Lung (tissue), 12 donors: ENCODE measurements around the gene CCL19. TPM values are rescaled to one million over a fixed set of nuclear protein-coding genes. Genes with fewer than 3 reads are reported as not detected.

Experiments
- ATAC-seq: fragments of 200-7000 bp; cut with Tn5 transposase; one replicate; pipeline ENCODE4 v1.9.1; 2020; ENCODE audit warnings: moderate number of reproducible peaks; ENCODE audit not compliant: insufficient read depth, low FRiP score
- DNase-seq, 3 donors: peaks; one replicate each; pipeline ENCODE4 v3.0.0-alpha.2; 2013 to 2017
- H3K27ac ChIP-seq, 2 donors: one replicate each; pipeline ENCODE4 v1.5.1; 2013; ENCODE audit warnings: mild to moderate bottlenecking in 2 of 2, moderate library complexity in 2 of 2, control low read depth in 1 of 2, inconsistent platforms in 1 of 2, low read depth in 1 of 2, low read length in 1 of 2
- H3K27me3 ChIP-seq, 3 donors: one replicate each; pipeline ENCODE4 v1.5.1; 2013; ENCODE audit warnings: low read length in 2 of 3; ENCODE audit not compliant: control insufficient read depth in 3 of 3, insufficient read depth in 3 of 3
- H3K36me3 ChIP-seq, 4 donors: one replicate each; pipeline ENCODE4 v1.5.1; 2013; ENCODE audit warnings: low read length in 4 of 4, mild to moderate bottlenecking in 1 of 4, moderate library complexity in 1 of 4; ENCODE audit not compliant: control insufficient read depth in 4 of 4, insufficient read depth in 4 of 4
- H3K4me1 ChIP-seq, 5 donors: one replicate each; pipeline ENCODE4 v1.5.1; 2013; ENCODE audit warnings: low read length in 5 of 5, mild to moderate bottlenecking in 2 of 5, moderate library complexity in 1 of 5; ENCODE audit not compliant: control insufficient read depth in 5 of 5, insufficient read depth in 5 of 5
- H3K4me3 ChIP-seq: one replicate; pipeline ENCODE4 v1.5.1; 2013; ENCODE audit warnings: mild to moderate bottlenecking, control low read depth, moderate library complexity
- H3K9ac ChIP-seq, 2 donors: one replicate each; pipeline ENCODE4 v1.5.1; 2013; ENCODE audit warnings: low read length in 2 of 2, control low read depth in 1 of 2; ENCODE audit not compliant: insufficient read depth in 1 of 2
- H3K9me3 ChIP-seq, 4 donors: one replicate each; pipeline ENCODE4 v1.5.1; 2013; ENCODE audit warnings: low read length in 3 of 4, mild to moderate bottlenecking in 1 of 4, moderate library complexity in 1 of 4; ENCODE audit not compliant: control insufficient read depth in 4 of 4, insufficient read depth in 3 of 4
- WGBS, 2 donors: extraction: QIAGEN DNeasy Blood & Tissue Kit; methylation state at CpG; one replicate each; pipeline ENCODE4 v1.1.7; 2013; 5-methylcytosine and 5-hydroxymethylcytosine counted together
- polyA plus RNA-seq, 2 donors: library from polyadenylated mRNA; stranded (reverse); fragments of 200-250 nt; gene quantifications; one replicate each; pipeline ENCODE4 v1.2.1, GENCODE V29; 2013
- total RNA-seq, 2 donors: library from RNA; depleted of rRNA in 1 of 2; stranded (reverse); fragments of >200 nt in 1 of 2; gene quantifications; one replicate each; pipeline ENCODE4 v1.2.1, GENCODE V29; 2014 to 2021
- TF ChIP-seq, protein P1 (sequence below): IDR thresholded peaks from 2 replicates; pipeline ENCODE4 v1.5.1; 2012; ENCODE audit warnings: mild to moderate bottlenecking; ENCODE audit errors: control extremely low read depth, extremely low read depth
- donor health status: control.
- donor health status: control.
- donor health status: Bipolar disorder and iron deficiency.
- donor health status: healthy.
- donor health status: DM: yes; HTN: yes; CAD: no.

The CCL19 gene
- total and polyA plus RNA-seq, 4 donors = 6.5 to 81.5 (median 26.6) TPM

DNA sequence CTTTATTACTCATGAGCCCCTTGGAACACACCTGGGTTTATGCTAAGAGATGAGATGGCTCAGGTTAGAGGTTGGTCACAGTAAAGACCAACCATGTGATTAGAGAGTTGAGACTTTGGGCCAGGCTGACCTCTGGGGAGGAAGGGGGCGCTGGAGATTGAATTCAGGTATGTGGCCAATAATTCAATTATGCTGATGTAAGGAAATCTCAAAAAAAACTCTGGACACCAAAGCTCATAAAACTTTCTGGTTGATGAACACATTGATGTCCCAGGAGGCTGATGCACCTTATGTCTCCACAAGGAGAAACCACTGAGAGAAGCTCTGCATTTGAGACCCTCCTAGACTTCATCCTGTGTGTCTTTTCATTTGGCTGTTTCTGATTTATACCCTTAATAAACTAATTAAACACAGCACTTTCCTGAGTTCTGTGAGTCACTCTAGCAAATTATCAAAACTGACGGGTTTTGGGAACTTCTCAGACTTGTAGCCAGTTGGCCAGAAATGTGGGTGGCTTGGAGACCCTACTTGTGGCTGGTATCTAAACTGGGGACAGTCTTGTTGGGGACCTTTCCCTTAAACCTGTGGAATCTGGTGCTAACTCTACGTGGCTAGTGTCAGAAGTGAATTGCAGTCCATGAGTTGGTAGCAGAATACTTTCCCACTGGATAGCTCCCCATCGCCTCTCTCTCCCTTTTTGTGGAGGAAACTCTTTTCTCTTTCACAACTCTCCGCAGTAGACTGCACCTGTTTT, 21.1 kb downstream of the CCL19 start:
- H3K4me3 ChIP-seq = no peak overlapping the region
- H3K36me3 ChIP-seq = peaks cover 0 to 22% (median 3%) of the 10 kb centered on the region in 4 donors
- peaks cover 0 to 2% (median 0%) of the 10 kb centered on the region in 5 donors for H3K4me1 ChIP-seq
- H3K9me3 ChIP-seq = peaks cover 0 to 3% (median 1%) of the 10 kb centered on the region in 4 donors
- TF ChIP-seq, protein P1, sequence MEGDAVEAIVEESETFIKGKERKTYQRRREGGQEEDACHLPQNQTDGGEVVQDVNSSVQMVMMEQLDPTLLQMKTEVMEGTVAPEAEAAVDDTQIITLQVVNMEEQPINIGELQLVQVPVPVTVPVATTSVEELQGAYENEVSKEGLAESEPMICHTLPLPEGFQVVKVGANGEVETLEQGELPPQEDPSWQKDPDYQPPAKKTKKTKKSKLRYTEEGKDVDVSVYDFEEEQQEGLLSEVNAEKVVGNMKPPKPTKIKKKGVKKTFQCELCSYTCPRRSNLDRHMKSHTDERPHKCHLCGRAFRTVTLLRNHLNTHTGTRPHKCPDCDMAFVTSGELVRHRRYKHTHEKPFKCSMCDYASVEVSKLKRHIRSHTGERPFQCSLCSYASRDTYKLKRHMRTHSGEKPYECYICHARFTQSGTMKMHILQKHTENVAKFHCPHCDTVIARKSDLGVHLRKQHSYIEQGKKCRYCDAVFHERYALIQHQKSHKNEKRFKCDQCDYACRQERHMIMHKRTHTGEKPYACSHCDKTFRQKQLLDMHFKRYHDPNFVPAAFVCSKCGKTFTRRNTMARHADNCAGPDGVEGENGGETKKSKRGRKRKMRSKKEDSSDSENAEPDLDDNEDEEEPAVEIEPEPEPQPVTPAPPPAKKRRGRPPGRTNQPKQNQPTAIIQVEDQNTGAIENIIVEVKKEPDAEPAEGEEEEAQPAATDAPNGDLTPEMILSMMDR = no peak
- no peaks in the 10 kb centered on the region for H3K27me3 ChIP-seq
- H3K27ac ChIP-seq = no peak overlapping the region
- WGBS, 2 donors = 92 to 94% methylated on average over 5 of the region's 5 CpGs
- no peak for DNase-seq
- no peak for ATAC-seq
- no peak overlapping the region for H3K9ac ChIP-seq

DNA sequence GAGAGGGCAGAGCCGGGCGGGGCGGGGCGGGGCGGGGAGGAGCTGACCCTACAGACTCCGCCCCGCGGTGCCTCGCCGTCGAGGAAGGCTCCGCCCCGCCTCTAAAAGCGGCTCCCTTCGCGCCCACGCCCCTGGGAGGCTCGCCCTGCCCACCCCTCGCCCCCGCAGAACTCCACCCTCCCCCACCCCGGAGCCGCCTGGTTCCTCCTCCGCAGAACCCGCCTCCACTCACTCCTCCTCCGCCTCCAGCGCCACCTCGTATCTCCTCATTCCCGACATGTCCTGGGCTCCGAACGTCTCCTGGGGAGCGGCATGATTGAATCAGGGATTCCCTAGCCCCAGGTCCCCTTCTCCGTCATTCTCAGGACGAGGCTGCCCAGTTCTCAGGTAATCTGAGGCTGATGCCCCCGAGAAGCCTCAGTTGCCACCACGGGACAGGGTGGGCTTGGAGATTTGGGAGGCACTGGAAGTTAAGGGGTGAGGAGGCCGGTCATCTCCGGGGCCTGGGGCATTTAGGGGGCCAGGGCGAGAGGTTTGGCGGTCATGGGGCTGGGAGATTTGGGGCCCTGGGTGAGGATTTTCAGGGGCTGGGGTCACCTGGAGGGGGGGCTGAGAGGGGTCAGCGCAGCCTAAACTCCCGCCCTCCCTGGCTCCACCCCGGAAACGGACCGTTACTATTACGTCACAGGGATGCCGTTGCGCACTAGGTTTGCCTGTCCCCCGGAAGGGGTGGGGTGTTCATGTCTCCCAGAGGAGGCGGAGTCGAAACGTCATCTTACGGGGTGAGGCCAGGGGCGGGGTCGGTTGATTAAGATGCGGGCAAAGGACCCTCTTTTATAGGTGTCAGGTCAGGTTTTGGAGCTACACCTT, 25.5 kb downstream of the CCL19 start:
- Histone ChIP-seq H3K27ac (peak overlapping the region; percentile 96), H3K36me3 (peaks cover 1 to 22% (median 8%) of the 10 kb centered on the region in 4 donors), H3K9me3 (peaks cover 0 to 3% (median 1%) of the 10 kb centered on the region in 4 donors), H3K27me3 (no peaks in the 10 kb centered on the region), H3K9ac (peak overlapping the region; percentile 82 to 97), H3K4me1 (peaks cover 0 to 7% (median 0%) of the 10 kb centered on the region in 5 donors), H3K4me3 (peak overlapping the region; percentile 53)
- TF ChIP-seq, protein P1 = no peak
- ATAC-seq (peak; percentile 92), DNase-seq (peak; percentile 97 to 98 (median 98))
- WGBS, 2 donors = 2 to 3% methylated on average over 39 to 55 of the region's 55 CpGs

DNA sequence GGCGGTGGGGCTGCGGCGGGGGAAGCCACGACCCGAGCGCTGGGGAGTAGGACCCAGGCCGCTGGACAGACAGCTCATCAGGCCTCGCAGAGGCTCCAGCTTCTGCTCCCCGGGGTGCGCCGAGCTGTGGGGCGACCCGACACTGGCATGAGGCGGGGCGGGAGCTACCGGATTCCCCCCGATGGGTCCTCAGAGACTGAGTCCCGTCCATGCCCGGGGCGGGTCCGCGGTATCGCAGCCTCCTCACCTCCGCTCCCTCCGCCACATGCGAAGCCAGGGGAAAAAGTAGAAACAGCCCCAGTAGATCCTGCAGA, 26.1 kb downstream of the CCL19 start:
- H3K9me3 ChIP-seq = peaks cover 0 to 3% (median 1%) of the 10 kb centered on the region in 4 donors
- ATAC-seq = no peak

More for the DNA sequence above, 26.1 kb downstream of the CCL19 start:
- Histone ChIP-seq H3K27me3 (no peaks in the 10 kb centered on the region), H3K9ac (peak overlapping the region in 1 of 2 donors; percentile 19), H3K4me3 (peak overlapping the region; percentile 33), H3K36me3 (peaks cover 1 to 22% (median 9%) of the 10 kb centered on the region in 4 donors), H3K27ac (peak overlapping the region; percentile 83 to 87), H3K4me1 (peaks cover 0 to 7% (median 0%) of the 10 kb centered on the region in 5 donors)
- no peak for DNase-seq
- TF ChIP-seq, protein P1 = no peak
- WGBS, 2 donors = 0 to 2% methylated on average over 22 to 26 of the region's 26 CpGs
